NCI-H2171 (cell line): ENCODE results near the gene KCNK7.

Experiments used
- DNase-seq: peaks from one replicate; lab custom pipeline; 2025; lab: John Stamatoyannopoulos, UW

Gene KCNK7

GRCh38 chr11:65627202-65627601 lies 31.6 kb upstream of the KCNK7 start:
- no peak for DNase-seq

DNA sequence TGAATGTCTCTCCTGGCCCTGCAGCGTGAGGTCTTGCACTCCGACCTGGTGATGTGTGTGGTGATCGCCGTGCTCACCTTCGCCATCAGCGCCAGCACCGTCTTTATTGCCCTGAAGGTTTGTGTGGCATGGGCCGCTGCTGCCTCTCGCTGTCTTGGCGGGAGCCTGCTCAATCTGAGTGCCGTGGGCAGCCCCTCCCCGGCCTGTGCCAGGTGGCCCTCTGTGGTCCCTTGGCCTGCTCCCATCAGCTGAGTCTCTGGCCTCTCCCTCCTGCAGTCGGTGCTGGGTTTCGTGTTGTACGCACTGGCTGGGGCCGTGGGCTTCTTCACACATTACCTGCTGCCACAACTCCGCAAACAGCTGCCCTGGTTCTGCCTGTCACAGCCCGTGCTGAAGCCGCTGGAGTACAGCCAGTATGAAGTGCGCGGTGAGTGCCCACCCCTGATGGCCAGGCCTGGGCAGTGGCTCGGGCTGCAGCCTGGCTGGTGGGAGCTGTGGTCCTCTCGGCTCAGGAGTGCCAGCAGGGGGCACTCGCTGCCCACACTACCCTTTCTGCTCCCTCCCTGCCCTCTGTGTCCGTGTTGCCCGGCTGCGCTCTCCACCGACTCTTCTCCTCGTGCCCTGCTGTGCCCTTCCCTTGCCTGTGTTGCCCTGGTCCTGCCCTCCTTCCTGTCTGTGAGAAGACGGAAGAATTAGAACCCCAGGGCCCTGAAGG lies 30.2 kb upstream of the KCNK7 start:
- no peak for DNase-seq

DNA sequence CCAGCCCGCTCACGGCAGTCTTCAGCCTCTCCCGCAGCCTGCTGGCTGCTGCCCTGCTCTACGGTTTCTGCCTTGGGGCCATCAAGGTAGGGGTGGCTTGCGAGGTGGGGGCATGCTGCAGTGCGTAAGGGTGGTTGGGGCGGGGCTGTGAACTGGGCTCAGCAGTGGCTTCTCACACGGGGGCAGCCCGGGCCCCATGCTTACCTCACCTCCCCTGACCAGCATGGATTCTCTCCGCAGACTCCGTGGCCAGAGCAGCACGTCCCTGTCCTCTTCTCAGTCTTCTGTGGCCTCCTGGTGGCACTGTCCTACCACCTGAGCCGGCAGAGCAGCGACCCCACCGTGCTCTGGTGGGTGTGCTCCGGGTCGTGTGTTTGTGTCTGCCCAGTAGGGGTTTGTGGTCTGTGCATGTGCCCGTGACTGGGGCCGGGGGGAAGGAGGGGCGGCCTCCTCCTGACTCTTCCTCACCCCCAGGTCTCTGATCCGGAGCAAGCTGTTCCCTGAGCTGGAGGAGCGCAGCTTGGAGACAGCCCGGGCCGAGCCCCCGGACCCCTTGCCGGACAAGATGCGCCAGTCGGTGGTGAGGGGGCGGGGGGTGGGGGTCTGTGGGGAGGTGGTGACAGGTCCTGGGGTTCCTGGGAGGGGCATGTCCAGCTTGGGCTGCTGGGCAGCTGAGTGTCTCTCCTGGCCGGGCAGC lies 29.5 kb upstream of the KCNK7 start:
- DNase-seq: no peak

GRCh38 chr11:65623852-65624616 lies 28.4 kb upstream of the KCNK7 start:
- DNase-seq: no peak

GRCh38 chr11:65623177-65623576 lies 27.6 kb upstream of the KCNK7 start:
- DNase-seq: no peak

DNA sequence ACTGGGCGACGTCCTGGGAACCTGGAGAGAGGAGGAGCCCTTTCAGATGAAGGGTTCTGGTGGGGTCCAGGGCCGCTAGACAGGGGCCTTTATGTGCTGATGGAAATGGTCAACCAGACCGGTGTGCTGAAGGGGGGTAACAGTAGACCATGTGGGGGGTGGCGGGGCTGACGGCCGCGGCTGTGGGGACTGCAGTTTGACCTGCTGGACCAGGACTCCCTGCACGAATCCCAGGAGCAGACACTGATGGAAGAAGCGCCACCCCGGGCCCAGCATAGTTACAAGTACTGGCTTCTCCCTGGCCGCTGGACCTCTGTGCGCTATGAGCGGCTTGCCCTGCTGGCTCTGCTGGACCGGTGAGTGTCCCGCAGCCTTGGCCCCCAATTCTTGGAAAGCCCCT lies 26.4 kb upstream of the KCNK7 start:
- no peak for DNase-seq

DNA sequence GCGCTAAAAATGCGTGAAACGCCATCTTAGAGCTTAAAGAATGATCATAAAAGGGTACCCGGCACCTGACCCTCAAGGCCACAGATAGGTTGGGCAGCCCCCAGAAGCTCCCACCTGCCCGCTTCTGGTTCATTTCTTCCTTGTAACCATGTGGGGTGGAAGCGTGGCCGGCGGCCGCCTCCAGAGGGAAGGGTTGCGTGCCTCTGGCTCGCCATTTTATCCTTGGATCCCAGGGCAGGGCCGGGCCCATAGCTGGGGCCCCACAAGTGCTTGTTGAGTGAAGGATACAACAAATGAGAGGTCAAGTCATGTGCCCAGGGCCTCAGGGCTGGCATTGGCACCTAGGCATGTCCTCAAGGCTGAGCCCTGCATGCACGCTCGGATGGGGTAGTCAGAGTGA lies 25.9 kb upstream of the KCNK7 start:
- DNase-seq: no peak

- DNase-seq: no peak
Measured at GRCh38 chr11:65620666-65621065, 25.1 kb upstream of the KCNK7 start.

DNA sequence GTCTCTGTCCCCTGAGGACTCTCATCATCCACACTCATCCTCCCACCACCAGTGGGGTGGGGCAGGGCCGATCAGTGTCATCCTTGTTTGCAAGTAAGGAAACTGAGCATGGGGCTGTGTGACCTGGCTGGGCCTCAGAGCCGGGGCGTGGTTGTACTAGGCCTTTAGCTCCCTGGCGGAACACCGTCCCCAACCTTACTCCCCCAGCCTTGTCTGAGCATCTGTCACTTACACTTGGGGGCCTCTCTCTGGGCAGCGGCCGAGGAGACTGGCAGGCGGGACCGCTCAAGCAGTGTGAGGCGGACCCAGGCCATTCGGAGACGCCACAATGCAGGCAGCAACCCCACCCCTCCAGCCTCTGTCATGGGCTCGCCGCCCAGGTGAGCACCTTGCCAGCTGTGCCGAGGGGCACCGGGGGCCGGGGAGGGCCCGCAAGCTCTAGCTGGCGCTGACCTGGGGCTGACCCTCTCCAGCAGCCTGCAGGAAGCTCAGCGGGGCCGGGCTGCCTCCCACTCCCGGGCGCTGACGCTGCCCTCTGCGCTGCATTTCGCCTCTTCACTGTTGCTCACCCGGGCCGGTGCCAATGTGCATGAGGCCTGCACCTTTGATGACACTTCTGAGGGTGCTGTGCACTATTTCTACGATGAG lies 23.8 kb upstream of the KCNK7 start:
- no peak for DNase-seq

GRCh38 chr11:65618763-65619162 lies 23.2 kb upstream of the KCNK7 start:
- peak; percentile 45 for DNase-seq

GRCh38 chr11:65617990-65618751 lies 22.6 kb upstream of the KCNK7 start:
- no peak for DNase-seq

GRCh38 chr11:65617136-65617850 lies 21.7 kb upstream of the KCNK7 start:
- DNase-seq: no peak

GRCh38 chr11:65616575-65617001 lies 21.0 kb upstream of the KCNK7 start:
- DNase-seq: no peak

- peak; percentile 22 for DNase-seq
Measured at GRCh38 chr11:65615950-65616574, 20.5 kb upstream of the KCNK7 start.

GRCh38 chr11:65615229-65615949 lies 19.8 kb upstream of the KCNK7 start, which contains the start of gene PCNX3:
PCNX3 (plus strand) TSS chr11:65615776; CDS start chr11:65616312, 536 bp downstream.
- DNase-seq: peak; percentile 99

DNA sequence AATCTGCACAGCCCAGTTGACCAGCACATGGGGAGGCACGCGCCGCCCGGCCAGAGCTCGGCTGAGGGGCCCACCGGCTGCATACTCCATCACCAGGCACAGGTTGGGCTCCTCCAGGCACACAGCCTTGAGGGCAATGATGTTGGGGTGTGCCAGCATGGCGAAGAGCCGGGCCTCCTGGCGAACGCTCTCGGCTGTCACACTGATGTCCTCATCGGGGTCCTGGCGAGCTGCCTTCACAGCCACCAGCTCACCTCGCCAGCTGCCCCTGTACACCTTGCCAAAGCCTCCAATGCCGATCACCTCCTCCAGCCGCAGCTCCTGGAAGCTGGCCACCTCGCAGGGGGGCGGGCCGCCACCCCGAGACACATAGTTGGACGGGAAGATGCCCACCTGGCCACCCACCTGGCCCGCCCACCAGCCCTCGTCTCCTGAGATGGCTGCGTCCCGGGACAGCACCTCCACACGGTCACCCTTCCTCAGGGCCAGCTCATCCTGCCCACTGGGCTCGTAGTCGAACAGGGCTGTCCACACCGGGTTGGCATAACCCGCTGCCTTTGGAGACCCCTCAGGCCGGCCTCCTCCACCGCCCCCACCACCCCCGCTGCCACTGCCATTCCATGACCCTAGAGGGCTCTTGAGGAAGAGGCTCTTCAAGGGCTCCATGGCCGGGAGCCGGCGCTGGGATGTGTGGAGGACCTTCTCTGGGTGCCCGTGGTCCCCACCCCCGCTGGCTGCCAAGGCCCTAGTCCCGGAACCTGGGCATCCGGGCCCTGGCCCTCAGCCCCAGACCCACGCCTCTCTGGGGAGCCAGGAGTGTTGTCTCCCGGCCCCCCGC lies 17.7 kb upstream of the KCNK7 start:
- DNase-seq: no peak

DNA sequence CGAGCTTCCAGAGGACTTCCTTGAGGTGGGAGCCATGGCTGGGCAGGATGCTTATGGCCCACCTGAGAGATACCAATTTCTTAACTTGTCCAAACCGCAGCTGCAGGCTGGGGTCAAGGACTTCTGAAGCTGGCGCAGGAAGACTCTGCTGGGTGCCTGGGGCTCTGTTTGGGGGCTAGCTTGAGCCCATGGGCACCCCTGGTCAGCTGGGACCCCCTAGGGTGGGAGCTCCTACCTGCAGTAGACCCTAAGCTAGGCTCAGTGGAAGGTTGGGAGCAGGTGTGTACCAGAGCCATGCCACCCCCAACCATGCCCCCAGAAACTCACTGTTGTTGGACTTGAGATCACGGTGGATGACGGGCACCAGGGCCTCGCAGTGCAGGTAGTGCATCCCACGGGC lies 17.1 kb upstream of the KCNK7 start:
- DNase-seq: no peak

- no peak for DNase-seq
Measured at GRCh38 chr11:65611758-65612603, 16.4 kb upstream of the KCNK7 start.
